KMS-11 (cell line): ENCODE measurements around the gene ARMH4.
A peak's percentile ranks its signal among the peaks of the same experiment; 100 is the strongest.

Source experiments
- H2AFZ ChIP-seq: fragments of 200-600 bp; sonication (generic); 2 replicates; pipeline ENCODE4 v1.6.1; 2016; ENCODE audit warnings: antibody characterized with exemption, mixed run types, low read depth
- H3K27ac ChIP-seq: fragments of 200-600 bp; sonication (generic); 2 replicates; pipeline ENCODE4 v1.6.1; 2016; ENCODE audit warnings: mild to moderate bottlenecking, mixed run types
- H3K27me3 ChIP-seq: fragments of 200-600 bp; sonication (generic); 2 replicates; pipeline ENCODE4 v1.6.1; 2017; ENCODE audit warnings: mild to moderate bottlenecking, low read depth, mixed run types, moderate library complexity; ENCODE audit not compliant: insufficient read depth
- H3K36me3 ChIP-seq: fragments of 200-600 bp; sonication (generic); 2 replicates; pipeline ENCODE4 v1.6.1; 2017; ENCODE audit warnings: mild to moderate bottlenecking, mixed run types; ENCODE audit not compliant: insufficient read depth
- H3K4me1 ChIP-seq: fragments of 200-600 bp; sonication (generic); 2 replicates; pipeline ENCODE4 v1.6.1; 2016; ENCODE audit warnings: mild to moderate bottlenecking, low read depth, mixed run types; ENCODE audit not compliant: poor library complexity, severe bottlenecking
- H3K4me2 ChIP-seq: fragments of 200-600 bp; sonication (generic); 2 replicates; pipeline ENCODE4 v1.7.0; 2016; ENCODE audit warnings: mild to moderate bottlenecking, mixed run types
- H3K4me3 ChIP-seq: fragments of 200-600 bp; sonication (generic); IDR thresholded peaks from 2 replicates; pipeline ENCODE4 v1.6.1; 2017; ENCODE audit warnings: low read depth, low read length, mixed read lengths; ENCODE audit not compliant: insufficient read depth
- H3K79me2 ChIP-seq: fragments of 200-600 bp; sonication (generic); 2 replicates; pipeline ENCODE4 v1.6.1; 2016; ENCODE audit warnings: low read depth, mixed run types; ENCODE audit not compliant: insufficient read depth
- H3K9ac ChIP-seq: fragments of 200-600 bp; sonication (generic); 2 replicates; pipeline ENCODE4 v1.6.1; 2016; ENCODE audit warnings: mild to moderate bottlenecking, mixed run types
- H4K20me1 ChIP-seq: fragments of 200-600 bp; sonication (generic); 2 replicates; pipeline ENCODE4 v1.6.1; 2016; ENCODE audit warnings: mild to moderate bottlenecking, mixed run types; ENCODE audit not compliant: insufficient read depth
- CTCF ChIP-seq: fragments of 200-600 bp; sonication (generic); conservative IDR thresholded peaks from 2 replicates; pipeline ENCODE4 v1.6.1; 2017; ENCODE audit warnings: low read depth, mild to moderate bottlenecking, antibody characterized with exemption, low read length, moderate library complexity, mixed read lengths

The ARMH4 gene

GRCh38 chr14:58152014-58152857, at the start of gene ARMH4:
Gene ARMH4, minus strand, starts transcription at chr14:58152213. Its CDS starts 12,855 bp downstream, at chr14:58139358.
- H2AFZ ChIP-seq, result peak within 1 kb of the TSS; percentile 90
- H3K27ac ChIP-seq, result no peak within 1 kb of the TSS
- H3K9ac ChIP-seq, result peak within 1 kb of the TSS; percentile 22; the same call in 1 of the 2 replicates
- TF ChIP-seq CTCF, result no peak
- H3K27me3 ChIP-seq, result no peaks in the 10 kb centered on the region
- peak within 1 kb of the TSS; percentile 89 for H3K4me2 ChIP-seq
- peaks cover 4% of the 10 kb centered on the region for H3K4me1 ChIP-seq
- no peaks in the 10 kb centered on the region for H3K79me2 ChIP-seq
- H4K20me1 ChIP-seq, result no peaks in the 10 kb centered on the region
- no peaks in the 10 kb centered on the region for H3K36me3 ChIP-seq
- no peak within 1 kb of the TSS for H3K4me3 ChIP-seq

- Histone ChIP-seq H3K79me2 (peaks cover 18% of the 10 kb centered on the region; the same call in 1 of the 2 replicates), H3K9ac (peak overlapping the region; percentile 43; the same call in 1 of the 2 replicates), H3K27ac (peak overlapping the region; percentile 50; the same call in 1 of the 2 replicates), H3K4me2 (peak overlapping the region; percentile 92), H3K4me3 (no peak overlapping the region), H3K4me1 (peaks cover 7% of the 10 kb centered on the region), H4K20me1 (no peaks in the 10 kb centered on the region), H2AFZ (peak overlapping the region; percentile 50; the same call in 1 of the 2 replicates), H3K27me3 (no peaks in the 10 kb centered on the region), H3K36me3 (no peaks in the 10 kb centered on the region)
- TF ChIP-seq CTCF, result no peak
Observed at GRCh38 chr14:58200846-58201245, 48.8 kb upstream of the ARMH4 start.

GRCh38 chr14:58200480-58200841, 48.4 kb upstream of the ARMH4 start:
- Histone ChIP-seq H3K27me3 (no peaks in the 10 kb centered on the region), H3K27ac (peak overlapping the region; percentile 50; the same call in 1 of the 2 replicates), H4K20me1 (no peaks in the 10 kb centered on the region), H3K4me3 (no peak overlapping the region), H3K9ac (peak overlapping the region; percentile 43; the same call in 1 of the 2 replicates), H3K4me2 (peak overlapping the region; percentile 92), H3K79me2 (peaks cover 18% of the 10 kb centered on the region; the same call in 1 of the 2 replicates), H2AFZ (peak overlapping the region; percentile 50), H3K4me1 (peaks cover 7% of the 10 kb centered on the region), H3K36me3 (no peaks in the 10 kb centered on the region)
- TF ChIP-seq CTCF, result no peak

- peak within 1 kb of the TSS; percentile 43; the same call in 1 of the 2 replicates for H3K9ac ChIP-seq
- H3K27ac ChIP-seq, result peak within 1 kb of the TSS; percentile 50; the same call in 1 of the 2 replicates
- no peak for TF ChIP-seq CTCF
- no peak within 1 kb of the TSS for H3K4me3 ChIP-seq
- H4K20me1 ChIP-seq, result no peaks in the 10 kb centered on the region
- peaks cover 7% of the 10 kb centered on the region for H3K4me1 ChIP-seq
- no peaks in the 10 kb centered on the region for H3K27me3 ChIP-seq
- peak within 1 kb of the TSS; percentile 87 for H2AFZ ChIP-seq
- peaks cover 18% of the 10 kb centered on the region; the same call in 1 of the 2 replicates for H3K79me2 ChIP-seq
- H3K36me3 ChIP-seq, result no peaks in the 10 kb centered on the region
- H3K4me2 ChIP-seq, result peak within 1 kb of the TSS; percentile 92
Observed at GRCh38 chr14:58199726-58200479, 47.9 kb upstream of the ARMH4 start, which contains the start of gene ACTR10. Gene ACTR10, plus strand, starts transcription at chr14:58200149. Its CDS starts 69 bp downstream, at chr14:58200218.
